HG03103 (cell line): ENCODE data around the gene SLC9A8.

Experiments
- ATAC-seq: cut with Tn5 transposase; IDR thresholded peaks from one replicate; pipeline ENCODE4 v1.9.1; 2021; ENCODE audit warnings: low read depth; ENCODE audit not compliant: unreplicated experiment

The SLC9A8 gene

GRCh38 chr20:49811825-49812506 lies 662 bp upstream of the SLC9A8 start:
- ATAC-seq = no peak

DNA sequence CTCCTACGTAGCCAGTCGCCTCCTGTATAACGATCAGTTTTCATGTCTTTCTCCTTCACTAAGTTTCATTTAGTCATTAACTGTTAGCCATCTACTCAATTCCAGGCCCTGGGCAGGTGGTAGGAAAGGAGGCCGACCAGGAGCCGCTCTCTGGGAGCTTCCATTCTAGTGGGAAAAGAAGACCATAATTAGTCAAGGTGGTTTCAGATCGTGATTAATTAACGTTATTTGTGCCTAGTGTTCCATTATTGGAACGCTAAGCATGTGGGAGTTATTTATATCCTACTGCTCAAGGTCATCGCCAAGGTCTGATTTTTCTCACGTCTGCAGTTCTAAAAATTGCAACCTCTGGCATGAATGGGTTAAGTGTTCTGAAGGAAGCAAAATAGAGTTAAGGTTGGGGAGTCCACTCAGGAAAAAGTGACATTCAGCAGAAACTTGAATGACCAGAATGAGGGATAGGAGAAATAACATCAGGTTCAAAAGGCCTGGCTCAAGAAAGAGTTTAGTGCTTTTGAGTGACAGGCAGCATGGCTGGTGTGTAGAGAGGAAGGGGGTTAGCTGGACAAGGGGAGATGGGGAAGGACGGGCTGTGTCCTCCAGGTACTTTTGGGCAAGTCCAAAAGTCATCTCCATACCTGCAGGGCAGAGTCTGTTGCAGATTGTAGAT lies 812 bp downstream of the SLC9A8 start:
- ATAC-seq = no peak

DNA sequence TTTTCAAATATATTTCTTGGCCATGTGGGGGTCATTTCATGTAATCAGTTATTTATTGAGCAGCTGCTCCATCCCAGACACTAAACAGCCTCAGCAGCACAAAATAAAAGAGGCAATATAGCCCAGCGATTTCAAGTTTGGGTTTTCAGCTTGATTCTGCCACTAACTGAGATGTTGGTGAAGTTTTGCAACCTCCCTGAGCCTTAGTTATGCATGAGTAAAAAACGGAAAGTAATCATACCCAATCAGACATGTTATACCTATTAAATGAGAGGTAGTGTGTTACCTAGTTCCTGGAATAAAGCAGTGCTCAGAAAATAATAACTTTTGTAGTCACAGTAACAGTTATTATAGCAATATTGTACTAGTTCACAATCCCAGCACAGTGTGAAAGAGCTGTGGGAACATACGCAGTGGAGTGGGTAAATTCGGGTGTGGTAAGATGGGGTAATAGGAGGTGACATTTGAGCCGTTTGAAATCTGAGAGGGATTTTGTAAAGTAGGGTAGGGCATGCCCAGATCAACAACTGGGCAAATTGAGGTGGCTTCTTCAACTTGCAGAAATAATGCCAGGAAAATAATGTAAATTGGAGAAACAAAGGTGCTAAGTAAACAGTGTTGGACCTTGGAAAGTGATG lies 1.5 kb downstream of the SLC9A8 start:
- ATAC-seq = no peak

DNA sequence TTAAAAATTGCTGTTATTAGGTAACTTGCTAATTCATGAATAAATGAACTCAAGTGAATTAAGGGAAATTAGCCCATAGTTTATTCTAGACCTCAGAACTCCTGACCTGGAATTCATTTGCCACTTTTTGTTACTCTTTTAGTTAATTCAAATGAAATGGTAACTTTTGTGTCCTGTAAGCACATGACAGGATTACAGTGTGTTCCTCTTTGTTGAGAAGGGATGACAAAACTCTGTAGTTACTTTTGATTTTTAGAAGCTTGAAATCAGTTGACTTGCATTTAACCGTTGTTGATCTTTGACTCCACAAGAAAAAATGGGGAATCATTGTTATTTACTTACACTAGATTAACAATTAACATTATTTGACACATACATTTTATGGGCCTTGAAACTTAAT lies 6.2 kb downstream of the SLC9A8 start:
- ATAC-seq = no peak

DNA sequence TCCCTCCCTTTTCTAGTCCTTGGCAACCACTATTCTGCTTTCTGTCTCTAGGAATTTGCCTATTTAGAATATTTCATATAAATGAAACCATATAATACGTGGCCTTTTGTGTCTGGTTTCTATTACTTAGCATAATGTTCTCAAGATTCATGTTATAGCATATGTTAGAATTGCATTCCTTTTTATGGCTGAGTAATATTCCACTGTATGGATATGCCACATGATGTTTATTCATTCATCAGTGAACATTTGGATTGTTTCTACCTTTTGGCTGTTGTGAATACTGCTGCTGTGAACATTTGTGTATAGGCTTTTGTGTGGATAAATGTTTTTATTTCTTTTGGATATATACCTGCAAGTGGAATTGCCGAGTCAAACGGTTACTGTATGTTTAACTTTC lies 7.1 kb downstream of the SLC9A8 start:
- no peak for ATAC-seq

DNA sequence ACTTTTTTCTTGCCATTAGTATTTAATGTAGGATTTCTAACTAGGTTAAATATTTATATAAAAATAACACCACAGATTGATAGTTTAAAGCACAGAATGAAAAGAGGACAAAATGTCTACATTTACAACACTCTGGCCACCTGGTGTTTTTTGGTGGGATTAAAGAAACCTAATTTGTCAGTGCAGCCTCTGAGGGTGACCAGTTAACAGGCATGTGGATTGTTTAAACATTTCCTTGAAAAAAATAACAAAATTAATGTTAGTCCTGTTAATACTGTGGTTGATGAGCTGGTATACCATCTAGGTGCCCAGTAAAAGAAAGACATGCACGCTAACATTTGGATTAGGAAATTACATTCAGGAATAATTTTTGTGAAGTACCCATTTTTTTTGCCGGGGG lies 8.8 kb downstream of the SLC9A8 start:
- ATAC-seq = no peak

- ATAC-seq = no peak
These were observed 9.3 kb downstream of the SLC9A8 start for GRCh38 chr20:49821870-49822331.

GRCh38 chr20:49823152-49823847 lies 10.7 kb downstream of the SLC9A8 start:
- no peak for ATAC-seq

GRCh38 chr20:49824206-49824605 lies 11.6 kb downstream of the SLC9A8 start:
- no peak for ATAC-seq

GRCh38 chr20:49825521-49826033 lies 12.9 kb downstream of the SLC9A8 start:
- no peak for ATAC-seq

- ATAC-seq = no peak
These were observed 18.6 kb downstream of the SLC9A8 start for GRCh38 chr20:49831022-49831769.

DNA sequence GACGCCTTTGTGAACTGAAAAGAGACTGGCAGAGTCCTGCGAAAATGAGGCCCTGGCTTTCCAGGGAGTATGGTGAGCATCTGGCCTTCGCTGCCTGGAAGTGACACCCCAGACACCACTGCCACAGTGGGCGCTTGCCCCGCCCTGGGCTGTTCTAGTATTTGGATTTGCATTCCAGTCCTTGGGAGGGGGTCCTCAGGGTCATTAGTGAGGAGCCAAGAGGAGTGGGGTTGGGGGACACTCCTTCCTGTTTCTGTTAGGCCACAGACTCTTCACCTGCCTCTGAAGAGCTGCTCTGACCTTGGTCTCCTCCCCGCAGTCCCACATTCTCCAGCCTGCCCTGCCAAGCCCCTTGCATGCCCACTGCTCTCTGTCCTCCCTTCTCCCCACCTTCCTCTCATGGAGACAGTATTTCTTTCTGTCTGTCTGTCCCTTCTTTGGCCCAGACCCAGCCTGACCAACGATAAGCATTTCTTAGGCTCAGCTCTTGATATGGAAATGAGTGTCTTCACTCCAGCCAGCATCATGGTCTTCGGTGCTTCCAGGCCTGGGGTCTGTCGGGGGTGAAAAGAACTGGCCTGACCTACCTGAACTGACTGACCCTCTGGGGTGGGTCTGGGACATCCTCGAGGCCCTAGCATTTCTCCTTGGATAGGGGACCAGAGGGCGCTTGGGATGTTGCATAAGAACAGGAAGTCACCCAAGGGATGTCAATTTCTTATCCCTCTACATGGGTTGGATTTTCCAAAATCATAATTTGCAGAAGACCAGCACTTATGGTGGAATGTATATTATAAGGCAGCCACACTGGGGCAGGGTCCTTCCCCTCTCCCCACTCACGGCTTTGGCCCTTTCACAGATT lies 19.4 kb downstream of the SLC9A8 start:
- no peak for ATAC-seq

GRCh38 chr20:49832632-49833327 lies 20.2 kb downstream of the SLC9A8 start:
- no peak for ATAC-seq

- no peak for ATAC-seq
These were observed 20.9 kb downstream of the SLC9A8 start for GRCh38 chr20:49833483-49833882.

GRCh38 chr20:49835031-49835430 lies 22.4 kb downstream of the SLC9A8 start:
- no peak for ATAC-seq

DNA sequence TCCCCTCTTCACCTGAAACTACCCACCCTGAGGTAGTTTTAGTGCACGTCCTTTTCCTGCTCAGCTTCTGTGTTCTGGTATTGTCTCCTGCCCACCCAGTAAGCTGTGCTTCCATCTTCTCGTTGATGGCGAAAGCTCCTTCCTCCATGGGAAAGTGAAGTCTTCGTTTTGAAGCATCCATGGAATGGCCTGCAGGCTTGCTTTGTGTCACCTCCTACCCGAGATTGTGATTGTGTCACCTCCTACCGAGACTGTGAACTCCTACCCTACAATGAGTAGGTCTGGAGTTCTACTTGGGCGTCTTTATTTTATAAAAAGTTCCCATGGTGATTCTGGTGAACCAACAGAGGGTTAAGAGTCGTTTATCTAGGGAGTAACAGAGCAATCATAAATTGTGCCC lies 25.9 kb downstream of the SLC9A8 start:
- ATAC-seq = no peak

DNA sequence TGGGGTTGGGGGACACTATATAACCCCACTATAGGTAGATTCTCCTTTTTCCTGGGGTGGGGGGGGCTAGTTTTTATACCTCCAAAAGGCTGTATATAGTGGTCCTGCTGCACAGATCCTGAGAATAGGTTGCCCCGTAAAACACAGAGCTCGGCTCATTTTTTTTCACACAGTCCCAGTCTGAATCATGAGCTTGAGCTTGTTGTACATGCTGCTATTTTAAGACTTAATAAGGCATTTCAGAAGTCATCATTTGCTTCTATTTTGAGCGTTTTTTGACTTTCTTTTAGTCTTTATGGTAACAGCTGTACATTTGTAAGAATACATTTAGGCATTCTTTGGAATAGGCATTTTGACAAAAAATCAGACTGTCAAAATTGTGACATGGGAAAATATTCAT lies 30.5 kb downstream of the SLC9A8 start:
- ATAC-seq = no peak

- ATAC-seq = no peak
These were observed 31.2 kb downstream of the SLC9A8 start for GRCh38 chr20:49843770-49844380.
